Activated effector memory CD4-positive, alpha-beta T cell treated with anti-CD3 and anti-CD28 coated beads, Interleukin-2, amount 50 U/mL, for 16 hours (primary cell): ENCODE measurements around the gene DPY19L3.

Source experiments
- DNase-seq: peaks from one replicate; pipeline ENCODE4 v3.0.0-alpha.2; 2020

The DPY19L3 gene

DNA sequence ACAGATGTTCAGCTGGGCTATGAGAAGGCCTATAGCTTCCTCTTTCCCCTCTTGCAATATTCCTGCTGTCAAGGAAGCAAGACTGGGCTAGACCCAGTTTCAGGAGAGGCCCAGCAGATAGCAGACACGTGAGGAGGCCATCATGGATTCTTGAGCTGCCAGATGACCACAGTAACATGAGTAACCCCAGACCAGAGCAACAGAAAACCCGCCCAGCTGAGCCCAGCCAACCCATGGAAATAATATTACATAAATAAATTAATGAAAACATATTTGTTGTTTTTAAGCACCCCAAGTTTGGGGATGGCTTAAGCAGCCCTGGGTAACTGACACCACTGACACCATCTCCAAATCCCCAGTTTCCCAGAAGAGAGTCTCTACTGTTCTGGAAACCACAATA lies 125.2 kb downstream of the DPY19L3 start:
- DNase-seq = no peak

DNA sequence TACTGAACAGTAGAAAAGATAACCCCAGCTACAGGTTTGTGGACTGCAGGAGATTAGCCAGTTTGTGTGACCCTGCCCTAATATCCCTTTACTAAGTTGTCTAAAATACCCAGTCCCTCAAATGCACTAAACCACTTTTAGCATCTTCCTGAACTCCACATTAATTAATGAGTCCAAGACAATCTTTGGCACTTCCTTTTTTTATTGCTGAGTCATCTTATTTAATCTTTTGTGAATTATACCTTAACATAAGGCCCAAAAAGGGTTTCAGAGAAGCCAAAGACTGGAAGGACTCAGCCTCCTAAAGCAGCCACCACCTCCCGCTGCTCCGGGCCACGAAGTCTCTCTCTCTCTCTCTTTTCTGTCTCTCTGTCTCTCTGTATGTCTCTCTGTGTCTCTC lies 126.7 kb downstream of the DPY19L3 start:
- no peak for DNase-seq
